ENCODE data around the gene TACC2. TPM values are rescaled to one million over a fixed set of nuclear protein-coding genes. Genes with fewer than 3 reads are reported as not detected.
"Not testable (repeated sequence)": the region's sequence is repeated elsewhere in the genome, so short reads cannot be mapped to it uniquely, and the experiment has no call there.

The TACC2 gene
- total RNA-seq, 8 experiments from 2014 or later: 14.0 to 63.3 (median 31.9) TPM

DNA sequence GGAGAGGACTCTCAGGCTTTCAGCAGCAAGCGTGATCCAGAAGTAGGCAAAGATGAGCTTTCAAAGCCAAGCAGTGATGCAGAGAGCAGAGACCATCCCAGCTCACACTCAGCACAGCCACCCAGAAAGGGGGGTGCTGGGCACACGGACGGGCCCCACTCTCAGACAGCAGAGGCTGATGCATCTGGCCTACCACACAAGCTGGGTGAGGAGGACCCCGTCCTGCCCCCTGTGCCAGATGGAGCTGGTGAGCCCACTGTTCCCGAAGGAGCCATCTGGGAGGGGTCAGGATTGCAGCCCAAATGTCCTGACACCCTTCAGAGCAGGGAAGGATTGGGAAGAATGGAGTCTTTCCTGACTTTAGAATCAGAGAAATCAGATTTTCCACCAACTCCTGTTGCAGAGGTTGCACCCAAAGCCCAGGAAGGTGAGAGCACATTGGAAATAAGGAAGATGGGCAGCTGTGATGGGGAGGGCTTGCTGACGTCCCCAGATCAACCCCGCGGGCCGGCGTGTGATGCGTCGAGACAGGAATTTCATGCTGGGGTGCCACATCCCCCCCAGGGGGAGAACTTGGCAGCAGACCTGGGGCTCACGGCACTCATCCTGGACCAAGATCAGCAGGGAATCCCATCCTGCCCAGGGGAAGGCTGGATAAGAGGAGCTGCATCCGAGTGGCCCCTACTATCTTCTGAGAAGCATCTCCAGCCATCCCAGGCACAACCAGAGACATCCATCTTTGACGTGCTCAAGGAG, 95.5 kb downstream of the TACC2 start:
- no peak for ATAC-seq (replicated peaks in 6 of 8)
- Histone ChIP-seq H3K4me1 (replicated peaks in 1 of 2) (peaks cover 4 to 11% of the 10 kb centered on the region in 2 donors), H3K27ac (no peak overlapping the region), H3K4me3 (no peak overlapping the region)
- in situ Hi-C loops (cut with MboI; ENCODE audit: low pct_unique_long_range_greater_than_20kb in 2 of 9, low sequenced_read_pairs in 9 of 9, unreplicated experiment in 9 of 9): no loop called here
- 0 to 87% (median 60%) methylated on average over 1 to 11 of the region's 15 CpGs; no CpG with 5 or more reads in 4 of the 10 experiments for WGBS, 10 experiments

DNA sequence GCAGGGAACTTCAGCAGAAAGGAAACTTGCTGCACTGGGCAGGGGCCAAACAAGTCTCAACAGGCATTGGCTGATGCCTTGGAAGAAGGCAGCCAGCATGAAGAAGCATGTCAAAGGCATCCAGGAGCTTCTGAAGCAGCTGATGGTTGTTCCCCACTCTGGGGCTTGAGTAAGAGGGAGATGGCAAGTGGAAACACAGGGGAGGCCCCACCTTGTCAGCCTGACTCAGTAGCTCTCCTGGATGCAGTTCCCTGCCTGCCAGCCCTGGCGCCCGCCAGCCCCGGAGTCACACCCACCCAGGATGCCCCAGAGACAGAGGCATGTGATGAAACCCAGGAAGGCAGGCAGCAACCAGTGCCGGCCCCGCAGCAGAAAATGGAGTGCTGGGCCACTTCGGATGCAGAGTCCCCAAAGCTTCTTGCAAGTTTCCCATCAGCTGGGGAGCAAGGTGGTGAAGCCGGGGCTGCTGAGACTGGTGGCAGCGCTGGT, 96.5 kb downstream of the TACC2 start:
- in situ Hi-C loops (cut with MboI; ENCODE audit: low pct_unique_long_range_greater_than_20kb in 2 of 9, low sequenced_read_pairs in 9 of 9, unreplicated experiment in 9 of 9): no loop called here
- WGBS, 10 experiments: 85 to 100% (median 95%) methylated on average over 1 to 5 of the region's 8 CpGs; no CpG with 5 or more reads in 6 of the 10 experiments
- no peak overlapping the region for H3K4me3 ChIP-seq
- no peak overlapping the region for H3K27ac ChIP-seq
- ATAC-seq (replicated peaks in 6 of 8): no peak
- peaks cover 8 to 15% of the 10 kb centered on the region in 2 donors for H3K4me1 ChIP-seq (replicated peaks in 1 of 2)

DNA sequence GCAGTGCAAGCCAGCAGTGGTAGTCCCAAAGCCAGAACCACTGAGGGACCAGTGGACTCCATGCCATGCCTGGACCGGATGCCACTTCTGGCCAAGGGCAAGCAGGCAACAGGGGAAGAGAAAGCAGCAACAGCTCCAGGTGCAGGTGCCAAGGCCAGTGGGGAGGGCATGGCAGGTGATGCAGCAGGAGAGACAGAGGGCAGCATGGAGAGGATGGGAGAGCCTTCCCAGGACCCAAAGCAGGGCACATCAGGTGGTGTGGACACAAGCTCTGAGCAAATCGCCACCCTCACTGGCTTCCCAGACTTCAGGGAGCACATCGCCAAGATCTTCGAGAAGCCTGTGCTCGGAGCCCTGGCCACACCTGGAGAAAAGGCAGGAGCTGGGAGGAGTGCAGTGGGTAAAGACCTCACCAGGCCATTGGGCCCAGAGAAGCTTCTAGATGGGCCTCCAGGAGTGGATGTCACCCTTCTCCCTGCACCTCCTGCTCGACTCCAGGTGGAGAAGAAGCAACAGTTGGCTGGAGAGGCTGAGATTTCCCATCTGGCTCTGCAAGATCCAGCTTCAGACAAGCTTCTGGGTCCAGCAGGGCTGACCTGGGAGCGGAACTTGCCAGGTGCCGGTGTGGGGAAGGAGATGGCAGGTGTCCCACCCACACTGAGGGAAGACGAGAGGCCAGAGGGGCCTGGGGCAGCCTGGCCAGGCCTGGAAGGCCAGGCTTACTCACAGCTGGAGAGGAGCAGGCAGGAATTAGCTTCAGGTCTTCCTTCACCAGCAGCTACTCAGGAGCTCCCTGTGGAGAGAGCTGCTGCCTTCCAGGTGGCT, 97.7 kb downstream of the TACC2 start:
- Histone ChIP-seq H3K4me1 (replicated peaks in 1 of 2) (peaks cover 8 to 15% of the 10 kb centered on the region in 2 donors), H3K27ac (no peak overlapping the region), H3K4me3 (no peak overlapping the region)
- in situ Hi-C loops (cut with MboI; ENCODE audit: low pct_unique_long_range_greater_than_20kb in 2 of 9, low sequenced_read_pairs in 9 of 9, unreplicated experiment in 9 of 9): no loop called here
- no peak for ATAC-seq (replicated peaks in 6 of 8)
- WGBS, 10 experiments: 40 to 73% methylated on average over 1 to 2 of the region's 9 CpGs; no CpG with 5 or more reads in 8 of the 10 experiments

DNA sequence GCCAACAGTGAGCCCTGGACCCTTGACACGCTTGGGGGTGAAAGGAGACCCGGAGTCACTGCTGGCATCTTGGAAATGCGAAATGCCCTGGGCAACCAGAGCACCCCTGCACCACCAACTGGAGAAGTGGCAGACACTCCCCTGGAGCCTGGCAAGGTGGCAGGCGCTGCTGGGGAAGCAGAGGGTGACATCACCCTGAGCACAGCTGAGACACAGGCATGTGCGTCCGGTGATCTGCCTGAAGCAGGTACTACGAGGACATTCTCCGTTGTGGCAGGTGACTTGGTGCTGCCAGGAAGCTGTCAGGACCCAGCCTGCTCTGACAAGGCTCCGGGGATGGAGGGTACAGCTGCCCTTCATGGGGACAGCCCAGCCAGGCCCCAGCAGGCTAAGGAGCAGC, 98.5 kb downstream of the TACC2 start:
- ATAC-seq (replicated peaks in 6 of 8): peak in 1 of 8 experiments; percentile 58
- WGBS, 10 experiments: 60 to 92% (median 70%) methylated on average over 1 to 2 of the region's 9 CpGs; no CpG with 5 or more reads in 6 of the 10 experiments
- Histone ChIP-seq H3K4me1 (replicated peaks in 1 of 2) (peaks cover 8 to 15% of the 10 kb centered on the region in 2 donors), H3K27ac (no peak overlapping the region), H3K4me3 (no peak overlapping the region)
- in situ Hi-C loops (cut with MboI; ENCODE audit: low pct_unique_long_range_greater_than_20kb in 2 of 9, low sequenced_read_pairs in 9 of 9, unreplicated experiment in 9 of 9): no loop called here

DNA sequence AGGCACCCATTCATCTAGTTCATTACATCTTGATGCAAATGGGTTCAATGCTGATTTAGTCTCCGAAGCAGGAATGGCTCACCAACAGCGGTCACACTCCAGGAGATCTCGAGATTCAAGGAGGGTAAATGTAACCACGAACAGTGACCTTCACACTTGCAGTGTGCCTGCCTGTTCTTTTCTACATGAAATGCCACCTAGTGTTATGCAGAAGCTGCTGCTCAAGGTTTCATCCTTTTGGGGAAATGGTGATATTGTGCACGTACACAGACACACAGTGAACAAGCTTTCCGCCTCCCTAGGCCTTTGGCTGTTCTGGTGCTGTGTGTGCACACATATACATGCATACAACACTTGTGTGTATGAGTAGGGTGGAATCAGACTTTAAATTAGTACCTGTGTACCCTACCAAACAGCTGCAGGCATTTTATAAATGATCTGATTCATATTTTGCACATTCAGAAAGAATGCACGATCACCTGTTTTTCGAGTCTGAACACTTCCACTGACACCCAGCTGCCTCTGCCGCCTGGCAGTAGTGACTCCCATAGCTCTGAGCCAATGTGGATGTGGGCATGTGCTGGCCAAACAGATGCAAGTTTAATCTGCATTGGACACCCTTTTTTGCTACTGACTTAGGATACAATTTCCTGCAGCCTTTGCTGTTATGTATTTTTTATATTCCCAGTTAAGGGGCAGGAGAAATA, 100.5 kb downstream of the TACC2 start:
- peaks cover 8 to 15% of the 10 kb centered on the region in 2 donors for H3K4me1 ChIP-seq (replicated peaks in 1 of 2)
- 17 to 89% (median 72%) methylated on average over 1 to 9 of the region's 9 CpGs; no CpG with 5 or more reads in 2 of the 10 experiments for WGBS, 10 experiments
- no peak overlapping the region for H3K4me3 ChIP-seq
- in situ Hi-C loops (cut with MboI; ENCODE audit: low pct_unique_long_range_greater_than_20kb in 2 of 9, low sequenced_read_pairs in 9 of 9, unreplicated experiment in 9 of 9): no loop called here
- ATAC-seq (replicated peaks in 6 of 8): peak in 5 of 8 experiments; percentile 31 to 88 (median 73)
- peak overlapping the region in 1 of 2 donors; percentile 16 for H3K27ac ChIP-seq

DNA sequence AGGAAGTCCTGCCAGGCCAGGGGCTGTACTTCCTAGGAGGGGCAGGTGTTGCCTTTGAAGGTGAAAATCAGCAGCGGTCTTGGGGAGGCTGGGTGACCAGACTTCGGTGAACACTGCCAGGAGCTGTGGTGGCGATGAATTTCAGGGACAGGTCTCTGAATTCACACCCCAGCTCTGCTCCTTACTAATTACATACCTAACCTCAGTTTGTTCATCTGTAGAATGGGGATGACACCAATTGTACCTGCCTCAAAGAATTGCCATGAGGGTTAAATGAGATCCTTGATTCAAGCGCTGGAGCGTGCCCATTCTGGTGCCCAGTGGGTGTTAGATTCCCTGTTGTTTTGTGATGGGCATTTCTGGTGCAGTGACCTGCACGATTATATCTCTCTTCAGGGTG, 102.8 kb downstream of the TACC2 start:
- in situ Hi-C loops (cut with MboI; ENCODE audit: low pct_unique_long_range_greater_than_20kb in 2 of 9, low sequenced_read_pairs in 9 of 9, unreplicated experiment in 9 of 9): no loop called here
- no peak for ATAC-seq (replicated peaks in 6 of 8)
- 50 to 100% (median 86%) methylated on average over 1 to 6 of the region's 6 CpGs; no CpG with 5 or more reads in 3 of the 10 experiments for WGBS, 10 experiments
- no peak overlapping the region for H3K27ac ChIP-seq
- H3K4me1 ChIP-seq (replicated peaks in 1 of 2): peaks cover 8 to 15% of the 10 kb centered on the region in 2 donors
- no peak overlapping the region for H3K4me3 ChIP-seq

DNA sequence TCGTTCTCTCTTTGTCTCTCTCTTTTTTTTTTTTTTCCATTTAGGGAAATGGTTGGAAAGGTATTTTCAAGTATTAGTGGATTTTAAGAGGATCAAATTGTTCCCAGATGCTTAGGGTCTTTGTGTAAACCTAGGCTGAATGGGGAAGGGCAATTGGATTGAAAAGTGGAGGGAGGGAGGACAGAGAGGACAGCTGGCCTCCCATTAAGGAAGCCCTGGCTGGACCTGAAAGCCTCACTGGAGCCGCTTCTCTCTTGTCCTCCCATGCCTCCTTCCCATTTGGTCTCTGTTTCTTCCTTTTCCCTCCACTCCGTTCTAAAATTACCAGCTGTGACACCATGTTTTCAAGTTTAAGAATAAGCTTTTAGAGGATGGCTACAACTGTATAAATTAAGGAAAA, 104.1 kb downstream of the TACC2 start:
- H3K4me3 ChIP-seq: no peak overlapping the region
- H3K4me1 ChIP-seq (replicated peaks in 1 of 2): peaks cover 8 to 15% of the 10 kb centered on the region in 2 donors
- ATAC-seq (replicated peaks in 6 of 8): no peak
- H3K27ac ChIP-seq: no peak overlapping the region
- 25 to 83% (median 60%) methylated on average over 1 to 3 of the region's 3 CpGs; no CpG with 5 or more reads in 3 of the 10 experiments for WGBS, 10 experiments
- in situ Hi-C loops (cut with MboI; ENCODE audit: low pct_unique_long_range_greater_than_20kb in 2 of 9, low sequenced_read_pairs in 9 of 9, unreplicated experiment in 9 of 9): no loop called here

DNA sequence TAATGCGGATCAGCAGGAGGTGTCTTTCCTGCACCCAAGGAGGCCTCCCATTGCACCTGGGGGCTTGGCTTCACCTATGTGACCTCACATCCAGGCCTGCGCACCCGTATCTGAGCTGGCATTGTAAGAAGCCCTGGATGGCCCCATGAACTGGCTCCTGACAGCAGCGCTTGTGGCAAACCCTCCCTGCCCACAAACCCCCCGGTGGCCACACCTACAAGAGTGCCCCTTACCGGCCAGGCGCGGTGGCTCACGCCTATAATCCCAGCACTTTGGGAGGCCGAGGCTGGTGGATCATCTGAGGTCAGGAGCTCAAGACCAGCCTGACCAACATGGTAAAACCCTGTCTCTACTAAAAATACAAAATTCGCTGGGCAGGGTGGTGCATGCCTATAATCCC, 107.2 kb downstream of the TACC2 start:
- H3K4me3 ChIP-seq; H3K27ac ChIP-seq; H3K4me1 ChIP-seq (replicated peaks in 1 of 2); ATAC-seq (replicated peaks in 6 of 8); in situ Hi-C loops (cut with MboI; ENCODE audit: low pct_unique_long_range_greater_than_20kb in 2 of 9, low sequenced_read_pairs in 9 of 9, unreplicated experiment in 9 of 9): not testable (repeated sequence)
- 60 to 100% (median 100%) methylated on average over 1 to 4 of the region's 11 CpGs; no CpG with 5 or more reads in 5 of the 10 experiments for WGBS, 10 experiments

DNA sequence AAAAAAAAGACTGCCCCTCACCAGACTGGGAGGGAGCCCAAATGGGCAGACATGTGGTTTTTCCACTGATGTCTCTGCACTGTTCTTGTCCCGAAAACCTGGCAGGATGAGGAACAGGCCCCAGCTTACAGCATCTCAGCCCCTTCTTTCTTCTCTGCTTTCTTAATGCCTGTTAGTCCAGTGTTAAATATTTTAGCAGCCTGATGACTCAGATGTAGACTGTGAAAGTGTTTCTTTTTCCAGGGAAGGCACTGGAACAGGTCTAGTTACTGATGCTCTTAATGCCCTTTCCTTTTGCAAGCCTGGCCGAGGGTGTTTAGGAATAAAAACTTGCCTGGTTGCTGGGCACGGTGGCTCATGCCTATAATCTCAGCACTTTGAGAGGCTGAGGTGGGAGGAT, 107.7 kb downstream of the TACC2 start:
- in situ Hi-C loops (cut with MboI; ENCODE audit: low pct_unique_long_range_greater_than_20kb in 2 of 9, low sequenced_read_pairs in 9 of 9, unreplicated experiment in 9 of 9): no loop called here
- H3K27ac ChIP-seq: no peak overlapping the region
- no peak overlapping the region for H3K4me3 ChIP-seq
- WGBS, 10 experiments: 20 to 100% (median 80%) methylated on average over 1 to 3 of the region's 3 CpGs; no CpG with 5 or more reads in 3 of the 10 experiments
- no peak for ATAC-seq (replicated peaks in 6 of 8)
- no peaks in the 10 kb centered on the region for H3K4me1 ChIP-seq (replicated peaks in 1 of 2)

DNA sequence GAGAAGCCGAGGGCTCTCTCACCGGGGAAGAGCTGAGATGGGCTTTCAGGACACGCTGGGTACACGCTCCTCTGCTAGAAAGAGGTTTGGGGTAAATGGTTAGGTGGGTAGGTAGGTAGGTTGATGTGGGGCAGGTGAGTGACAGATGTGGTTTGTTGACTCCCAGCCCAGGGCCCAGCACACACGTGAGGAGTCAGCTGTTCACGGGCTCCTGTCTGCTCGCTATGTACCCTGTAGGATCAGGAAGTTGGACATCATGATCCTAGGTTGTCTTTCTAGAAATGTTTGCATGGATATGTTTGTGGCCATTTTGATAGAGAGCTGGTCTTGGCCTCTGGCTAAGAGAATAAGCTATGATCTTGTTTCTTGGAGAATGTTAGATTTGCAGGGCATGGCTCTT, 109.0 kb downstream of the TACC2 start:
- 60 to 100% (median 94%) methylated on average over 1 to 5 of the region's 7 CpGs; no CpG with 5 or more reads in 4 of the 10 experiments for WGBS, 10 experiments

DNA sequence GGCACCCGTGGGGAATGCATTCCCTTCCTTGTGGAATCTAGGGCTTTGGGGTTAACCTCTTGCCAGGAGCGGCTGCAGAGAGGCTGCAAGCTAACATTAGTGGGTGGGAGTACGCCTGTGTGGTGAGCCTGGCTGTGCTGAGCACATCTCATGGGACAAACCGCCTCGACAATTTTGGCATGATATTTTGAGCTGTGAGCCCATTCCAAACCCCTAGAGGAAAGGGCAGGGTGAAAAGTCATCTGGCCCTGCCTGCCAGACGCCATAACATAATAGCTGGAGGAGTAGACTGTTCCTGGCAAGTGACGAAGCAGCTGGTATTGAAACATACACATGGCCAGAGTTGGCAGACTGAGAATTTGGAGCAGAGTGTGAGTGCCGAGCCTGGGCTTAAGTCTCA, 110.0 kb downstream of the TACC2 start:
- Histone ChIP-seq H3K4me1 (replicated peaks in 1 of 2) (no peaks in the 10 kb centered on the region), H3K27ac (no peak overlapping the region), H3K4me3 (no peak overlapping the region)
- in situ Hi-C loops (cut with MboI; ENCODE audit: low pct_unique_long_range_greater_than_20kb in 2 of 9, low sequenced_read_pairs in 9 of 9, unreplicated experiment in 9 of 9): no loop called here
- WGBS, 10 experiments: 0 to 100% (median 71%) methylated on average over 1 to 6 of the region's 8 CpGs; no CpG with 5 or more reads in 4 of the 10 experiments
- no peak for ATAC-seq (replicated peaks in 6 of 8)

More for the DNA sequence above, 109.0 kb downstream of the TACC2 start:
- Histone ChIP-seq H3K4me3 (no peak overlapping the region), H3K4me1 (replicated peaks in 1 of 2) (no peaks in the 10 kb centered on the region), H3K27ac (no peak overlapping the region)
- in situ Hi-C loops (cut with MboI; ENCODE audit: low pct_unique_long_range_greater_than_20kb in 2 of 9, low sequenced_read_pairs in 9 of 9, unreplicated experiment in 9 of 9): no loop called here
- no peak for ATAC-seq (replicated peaks in 6 of 8)

DNA sequence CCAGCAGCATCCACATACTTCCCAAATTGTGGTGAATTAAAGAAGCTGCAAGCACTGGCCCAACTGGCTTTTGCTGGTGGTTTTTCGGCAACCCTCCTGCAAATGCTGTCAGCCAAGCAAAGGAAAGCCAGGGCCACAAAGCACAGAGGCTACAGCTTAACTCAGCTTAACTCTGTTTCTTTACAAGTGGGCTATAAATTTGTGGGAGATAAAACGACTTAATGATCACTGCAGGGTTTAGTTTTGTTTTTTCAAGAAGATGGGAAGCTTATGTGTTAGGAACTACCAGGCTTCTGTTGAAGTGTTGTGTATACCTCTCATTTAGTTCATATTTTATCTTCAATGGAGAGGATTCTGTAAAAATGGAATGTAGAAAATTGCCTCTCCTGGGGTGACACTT, 110.6 kb downstream of the TACC2 start:
- Histone ChIP-seq H3K4me1 (replicated peaks in 1 of 2) (no peaks in the 10 kb centered on the region), H3K4me3 (no peak overlapping the region), H3K27ac (no peak overlapping the region)
- no peak for ATAC-seq (replicated peaks in 6 of 8)
- in situ Hi-C loops (cut with MboI; ENCODE audit: low pct_unique_long_range_greater_than_20kb in 2 of 9, low sequenced_read_pairs in 9 of 9, unreplicated experiment in 9 of 9): no loop called here
- 0 to 100% (median 45%) methylated on average over 1 to 2 of the region's 2 CpGs; no CpG with 5 or more reads in 2 of the 10 experiments for WGBS, 10 experiments
